ENCODE measurements around the gene SLC9A5.

SLC9A5 gene

DNA sequence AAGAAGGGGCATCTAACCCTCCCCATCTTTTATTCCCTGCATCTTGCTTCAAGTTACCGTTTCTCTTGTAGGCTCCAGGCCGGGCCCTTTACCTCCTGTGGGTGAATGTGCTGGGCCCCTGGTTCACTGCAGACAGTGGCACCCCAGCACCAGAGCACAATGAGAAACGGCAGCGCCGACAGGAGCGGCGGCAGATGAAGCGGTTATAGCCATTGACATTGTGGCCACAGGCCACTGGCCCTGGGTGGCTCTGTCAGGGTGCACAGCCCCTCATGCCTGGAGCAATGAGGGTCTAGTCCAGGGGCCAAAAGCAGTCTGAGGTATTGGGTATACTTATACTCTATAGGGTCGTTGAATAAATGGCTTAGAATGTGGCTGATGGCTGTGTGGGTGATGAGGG, 19.9 kb upstream of the SLC9A5 start:
- H3K4me3 ChIP-seq (ENCODE audit: low read length), result no peak overlapping the region
- no peak overlapping the region for H4K5ac ChIP-seq (ENCODE audit: low read length)
- H3K23ac ChIP-seq (ENCODE audit: low read length), result no peak overlapping the region
- H2BK5ac ChIP-seq (ENCODE audit: low read length), result no peak overlapping the region
- no peak overlapping the region for H3K4me2 ChIP-seq (ENCODE audit: low read length)
- no peak overlapping the region for H3K27ac ChIP-seq (ENCODE audit: low read depth, low read length)
- peaks cover 21% of the 10 kb centered on the region for H3K36me3 ChIP-seq (ENCODE audit: control insufficient read depth, insufficient read depth, low read length)
- DNase-seq, result no peak
- H2BK15ac ChIP-seq (replicated peaks; ENCODE audit: low read depth), result no peak overlapping the region
- H2BK120ac ChIP-seq (ENCODE audit: low read depth, low read length), result no peak overlapping the region
- H3K79me1 ChIP-seq (ENCODE audit: low read length), result peaks cover 15% of the 10 kb centered on the region
- H3K4ac ChIP-seq (ENCODE audit: low read depth, low read length), result no peak overlapping the region
- H3K27me3 ChIP-seq (ENCODE audit: insufficient read depth, low read length, poor library complexity), result no peaks in the 10 kb centered on the region
- WGBS (ENCODE audit: extremely low coverage, insufficient coverage, low lambda C conversion rate), result no CpG with 5 or more reads among the region's 9 CpGs
- no peak overlapping the region for H3K18ac ChIP-seq (ENCODE audit: low read length)
- H3K79me2 ChIP-seq (ENCODE audit: control insufficient read depth, insufficient read depth, low read length), result peaks cover 13% of the 10 kb centered on the region
- H3K4me1 ChIP-seq (ENCODE audit: control insufficient read depth, low read depth, low read length), result peaks cover 2% of the 10 kb centered on the region
- H3K9ac ChIP-seq (ENCODE audit: low read length), result no peak overlapping the region
- no peak overlapping the region for H2AK5ac ChIP-seq (ENCODE audit: low read length)
- no peak overlapping the region for H3K56ac ChIP-seq (ENCODE audit: low read length)
- H4K8ac ChIP-seq (ENCODE audit: low read depth, low read length), result no peak overlapping the region

- H2BK15ac ChIP-seq (replicated peaks; ENCODE audit: low read depth), result no peak overlapping the region
- H3K36me3 ChIP-seq (ENCODE audit: control insufficient read depth, insufficient read depth, low read length), result peaks cover 21% of the 10 kb centered on the region
- H3K79me1 ChIP-seq (ENCODE audit: low read length), result peaks cover 15% of the 10 kb centered on the region
- H3K23ac ChIP-seq (ENCODE audit: low read length), result no peak overlapping the region
- peaks cover 13% of the 10 kb centered on the region for H3K79me2 ChIP-seq (ENCODE audit: control insufficient read depth, insufficient read depth, low read length)
- H3K27ac ChIP-seq (ENCODE audit: low read depth, low read length), result no peak overlapping the region
- H3K27me3 ChIP-seq (ENCODE audit: insufficient read depth, low read length, poor library complexity), result no peaks in the 10 kb centered on the region
- DNase-seq, result no peak
- no peak overlapping the region for H3K4me3 ChIP-seq (ENCODE audit: low read length)
- no peak overlapping the region for H2BK5ac ChIP-seq (ENCODE audit: low read length)
- no peak overlapping the region for H4K8ac ChIP-seq (ENCODE audit: low read depth, low read length)
- H3K4me1 ChIP-seq (ENCODE audit: control insufficient read depth, low read depth, low read length), result no peaks in the 10 kb centered on the region
- WGBS (ENCODE audit: extremely low coverage, insufficient coverage, low lambda C conversion rate), result no CpG with 5 or more reads among the region's 32 CpGs
- H3K4ac ChIP-seq (ENCODE audit: low read depth, low read length), result no peak overlapping the region
- no peak overlapping the region for H3K56ac ChIP-seq (ENCODE audit: low read length)
- H2AK5ac ChIP-seq (ENCODE audit: low read length), result no peak overlapping the region
- no peak overlapping the region for H4K5ac ChIP-seq (ENCODE audit: low read length)
- no peak overlapping the region for H2BK120ac ChIP-seq (ENCODE audit: low read depth, low read length)
- no peak overlapping the region for H3K4me2 ChIP-seq (ENCODE audit: low read length)
- H3K18ac ChIP-seq (ENCODE audit: low read length), result no peak overlapping the region
- H3K9ac ChIP-seq (ENCODE audit: low read length), result no peak overlapping the region
These were observed 18.6 kb upstream of the SLC9A5 start for GRCh38 chr16:67229906-67230808.

DNA sequence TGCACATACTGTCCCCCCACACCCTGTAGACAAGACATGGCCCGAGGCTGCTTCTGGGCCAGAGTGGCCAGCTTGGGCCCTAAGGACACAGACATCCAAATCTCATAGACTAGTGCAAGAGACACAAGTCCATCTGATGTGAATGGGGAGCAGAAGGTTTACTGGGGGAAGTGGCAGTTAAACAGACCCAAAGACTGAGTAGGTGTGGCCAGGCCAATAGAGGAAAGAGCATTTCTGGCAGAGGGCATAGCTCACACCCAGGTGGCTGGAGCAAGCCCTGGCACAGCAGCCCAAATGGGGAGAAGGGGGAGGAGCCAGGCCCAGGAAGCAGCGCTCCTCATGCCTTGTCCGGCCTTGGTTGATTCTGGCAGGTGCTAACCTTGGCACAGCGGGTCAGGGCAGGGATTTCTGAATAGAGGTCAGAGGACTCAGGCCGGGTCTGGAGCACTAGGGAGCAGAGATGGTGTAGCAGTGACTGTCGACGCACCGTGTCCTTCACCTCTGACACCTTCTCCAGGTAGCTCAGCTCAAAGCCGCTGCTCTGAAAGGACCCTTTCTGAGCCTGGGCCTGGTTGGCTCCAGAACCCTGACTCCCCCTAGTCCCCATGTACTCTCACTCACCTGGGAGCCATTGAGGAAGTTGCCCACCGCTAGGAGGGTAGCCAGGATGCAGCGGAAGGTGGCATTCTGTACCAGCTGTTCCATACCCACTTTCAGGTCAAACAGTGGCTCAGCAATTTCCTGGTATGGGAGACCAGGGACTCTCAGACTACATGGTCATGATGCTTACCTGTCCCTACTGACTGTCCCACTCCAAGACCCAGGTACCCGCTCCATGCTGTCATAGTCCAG, 17.7 kb upstream of the SLC9A5 start:
- no peak overlapping the region for H2AK5ac ChIP-seq (ENCODE audit: low read length)
- H3K4me1 ChIP-seq (ENCODE audit: control insufficient read depth, low read depth, low read length), result no peaks in the 10 kb centered on the region
- no peak overlapping the region for H3K4me2 ChIP-seq (ENCODE audit: low read length)
- H3K4ac ChIP-seq (ENCODE audit: low read depth, low read length), result no peak overlapping the region
- peaks cover 13% of the 10 kb centered on the region for H3K79me2 ChIP-seq (ENCODE audit: control insufficient read depth, insufficient read depth, low read length)
- H3K18ac ChIP-seq (ENCODE audit: low read length), result no peak overlapping the region
- no peak overlapping the region for H4K8ac ChIP-seq (ENCODE audit: low read depth, low read length)
- no CpG with 5 or more reads among the region's 12 CpGs for WGBS (ENCODE audit: extremely low coverage, insufficient coverage, low lambda C conversion rate)
- H3K27me3 ChIP-seq (ENCODE audit: insufficient read depth, low read length, poor library complexity), result no peaks in the 10 kb centered on the region
- H2BK15ac ChIP-seq (replicated peaks; ENCODE audit: low read depth), result no peak overlapping the region
- H3K56ac ChIP-seq (ENCODE audit: low read length), result no peak overlapping the region
- no peak overlapping the region for H3K9ac ChIP-seq (ENCODE audit: low read length)
- H3K79me1 ChIP-seq (ENCODE audit: low read length), result peaks cover 15% of the 10 kb centered on the region
- H3K36me3 ChIP-seq (ENCODE audit: control insufficient read depth, insufficient read depth, low read length), result peaks cover 26% of the 10 kb centered on the region
- no peak overlapping the region for H3K23ac ChIP-seq (ENCODE audit: low read length)
- H2BK5ac ChIP-seq (ENCODE audit: low read length), result no peak overlapping the region
- no peak overlapping the region for H3K27ac ChIP-seq (ENCODE audit: low read depth, low read length)
- H2BK120ac ChIP-seq (ENCODE audit: low read depth, low read length), result no peak overlapping the region
- H3K4me3 ChIP-seq (ENCODE audit: low read length), result no peak overlapping the region
- H4K5ac ChIP-seq (ENCODE audit: low read length), result no peak overlapping the region
- no peak for DNase-seq

DNA sequence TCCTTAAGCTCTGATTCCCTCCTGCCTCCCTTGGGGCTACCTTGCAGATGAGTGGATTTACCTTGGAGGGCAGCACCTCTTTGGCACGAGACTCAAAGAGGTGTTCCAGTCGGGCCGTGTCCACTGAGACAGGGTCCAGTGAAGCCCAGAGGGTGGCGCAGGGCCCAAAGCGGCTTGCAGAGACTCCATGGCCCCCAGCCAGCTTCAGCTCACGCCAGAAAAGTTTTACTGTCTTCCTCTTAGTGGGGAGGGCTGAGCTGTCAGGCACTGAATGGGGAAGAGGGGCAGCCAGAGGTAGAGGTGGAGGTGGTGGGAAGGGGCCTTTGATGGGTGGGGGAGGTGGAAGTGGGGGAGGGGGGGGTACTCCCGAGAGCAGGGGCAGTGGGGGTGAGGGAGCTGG, 15.2 kb upstream of the SLC9A5 start:
- Histone ChIP-seq H3K4ac (ENCODE audit: low read depth, low read length) (no peak overlapping the region), H4K8ac (ENCODE audit: low read depth, low read length) (no peak overlapping the region)

GRCh38 chr16:67234180-67234597, 14.6 kb upstream of the SLC9A5 start:
- Histone ChIP-seq H3K4me1 (ENCODE audit: control insufficient read depth, low read depth, low read length) (no peaks in the 10 kb centered on the region), H3K79me1 (ENCODE audit: low read length) (no peaks in the 10 kb centered on the region), H3K27me3 (ENCODE audit: insufficient read depth, low read length, poor library complexity) (no peaks in the 10 kb centered on the region), H3K79me2 (ENCODE audit: control insufficient read depth, insufficient read depth, low read length) (no peaks in the 10 kb centered on the region), H3K4me3 (ENCODE audit: low read length) (no peak overlapping the region), H2BK120ac (ENCODE audit: low read depth, low read length) (no peak overlapping the region), H3K4me2 (ENCODE audit: low read length) (no peak overlapping the region), H3K23ac (ENCODE audit: low read length) (no peak overlapping the region), H3K9ac (ENCODE audit: low read length) (no peak overlapping the region), H4K5ac (ENCODE audit: low read length) (no peak overlapping the region), H3K56ac (ENCODE audit: low read length) (no peak overlapping the region), H3K36me3 (ENCODE audit: control insufficient read depth, insufficient read depth, low read length) (peaks cover 27% of the 10 kb centered on the region), H4K8ac (ENCODE audit: low read depth, low read length) (no peak overlapping the region), H3K4ac (ENCODE audit: low read depth, low read length) (no peak overlapping the region), H2AK5ac (ENCODE audit: low read length) (no peak overlapping the region), H2BK15ac (replicated peaks; ENCODE audit: low read depth) (no peak overlapping the region), H2BK5ac (ENCODE audit: low read length) (no peak overlapping the region), H3K27ac (ENCODE audit: low read depth, low read length) (no peak overlapping the region), H3K18ac (ENCODE audit: low read length) (no peak overlapping the region)
- WGBS (ENCODE audit: extremely low coverage, insufficient coverage, low lambda C conversion rate), result no CpG with 5 or more reads among the region's 10 CpGs
- no peak for DNase-seq

More for the DNA sequence above, 15.2 kb upstream of the SLC9A5 start:
- no peak overlapping the region for H3K4me3 ChIP-seq (ENCODE audit: low read length)
- peaks cover 27% of the 10 kb centered on the region for H3K36me3 ChIP-seq (ENCODE audit: control insufficient read depth, insufficient read depth, low read length)
- H2AK5ac ChIP-seq (ENCODE audit: low read length), result no peak overlapping the region
- H2BK120ac ChIP-seq (ENCODE audit: low read depth, low read length), result no peak overlapping the region
- no peak overlapping the region for H3K4me2 ChIP-seq (ENCODE audit: low read length)
- H4K5ac ChIP-seq (ENCODE audit: low read length), result no peak overlapping the region
- no peaks in the 10 kb centered on the region for H3K79me2 ChIP-seq (ENCODE audit: control insufficient read depth, insufficient read depth, low read length)
- no peak overlapping the region for H3K23ac ChIP-seq (ENCODE audit: low read length)
- H3K18ac ChIP-seq (ENCODE audit: low read length), result no peak overlapping the region
- H2BK5ac ChIP-seq (ENCODE audit: low read length), result no peak overlapping the region
- no peak overlapping the region for H2BK15ac ChIP-seq (replicated peaks; ENCODE audit: low read depth)
- WGBS (ENCODE audit: extremely low coverage, insufficient coverage, low lambda C conversion rate), result no CpG with 5 or more reads among the region's 7 CpGs
- no peak for DNase-seq
- H3K79me1 ChIP-seq (ENCODE audit: low read length), result no peaks in the 10 kb centered on the region
- H3K9ac ChIP-seq (ENCODE audit: low read length), result no peak overlapping the region
- no peak overlapping the region for H3K56ac ChIP-seq (ENCODE audit: low read length)
- no peaks in the 10 kb centered on the region for H3K27me3 ChIP-seq (ENCODE audit: insufficient read depth, low read length, poor library complexity)
- no peak overlapping the region for H3K27ac ChIP-seq (ENCODE audit: low read depth, low read length)
- H3K4me1 ChIP-seq (ENCODE audit: control insufficient read depth, low read depth, low read length), result no peaks in the 10 kb centered on the region

All from mesendoderm (in vitro differentiated cells).